Hematopoietic multipotent progenitor cell treated with erythropoietin and hydrocortisone succinate and interleukin-3 and kit ligand, for 17 days (in vitro differentiated cells): Measurements from ENCODE around the gene PEAK1.

Experiments
- DNase-seq: peaks from one replicate; pipeline ENCODE4 v3.0.0-alpha.2; 2015; ENCODE audit warnings: low spot score

Gene PEAK1

DNA sequence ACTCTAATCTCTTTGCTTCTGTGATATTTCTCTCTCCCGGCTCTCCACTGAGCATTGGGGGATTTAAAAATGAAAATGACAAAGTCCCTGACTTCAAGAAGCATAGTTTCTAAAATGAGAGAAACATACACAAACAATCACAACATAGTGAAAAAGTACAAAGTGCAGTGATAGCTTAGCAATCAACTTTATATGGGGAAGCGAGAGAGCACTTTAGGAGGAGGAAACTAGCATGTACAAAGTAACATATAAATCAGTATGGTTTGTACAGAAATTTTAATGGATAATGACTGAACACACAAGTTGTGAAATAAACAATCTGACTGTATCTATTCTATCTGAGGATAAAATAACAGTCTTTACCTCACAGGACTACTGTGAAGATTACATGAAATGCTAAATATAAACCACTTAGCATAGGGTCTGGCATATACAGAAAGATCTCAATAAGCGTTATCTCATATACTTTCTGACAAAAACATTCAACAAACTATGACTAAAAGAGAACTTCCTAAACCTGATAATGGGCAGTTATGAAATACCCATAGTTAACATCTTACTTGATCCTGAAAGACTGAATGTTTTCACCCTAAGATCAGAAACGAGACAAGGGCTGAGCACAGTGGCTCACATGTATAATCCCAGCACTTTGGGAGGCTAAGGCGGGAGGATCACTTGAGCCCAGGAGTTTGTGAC is 61.2 kb downstream of the PEAK1 start:
- no peak for DNase-seq

DNA sequence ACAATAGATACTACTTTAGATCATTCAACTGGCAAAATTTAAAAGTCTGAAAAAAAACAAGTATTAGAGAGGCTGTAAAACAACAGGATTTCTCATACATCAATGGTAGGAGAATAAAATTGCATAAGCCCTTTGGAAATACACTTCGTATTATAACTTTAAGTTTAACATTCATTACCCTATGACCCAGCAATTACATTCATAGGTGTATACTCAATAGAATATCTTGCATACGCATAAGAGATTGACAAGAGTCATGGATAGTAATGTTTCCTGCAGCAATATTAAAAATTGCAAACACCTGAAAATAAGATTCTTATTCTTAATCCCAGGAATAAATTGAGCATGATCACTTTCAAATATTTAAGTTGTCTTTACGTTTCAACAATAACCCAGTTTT is 63.6 kb downstream of the PEAK1 start:
- no peak for DNase-seq

DNA sequence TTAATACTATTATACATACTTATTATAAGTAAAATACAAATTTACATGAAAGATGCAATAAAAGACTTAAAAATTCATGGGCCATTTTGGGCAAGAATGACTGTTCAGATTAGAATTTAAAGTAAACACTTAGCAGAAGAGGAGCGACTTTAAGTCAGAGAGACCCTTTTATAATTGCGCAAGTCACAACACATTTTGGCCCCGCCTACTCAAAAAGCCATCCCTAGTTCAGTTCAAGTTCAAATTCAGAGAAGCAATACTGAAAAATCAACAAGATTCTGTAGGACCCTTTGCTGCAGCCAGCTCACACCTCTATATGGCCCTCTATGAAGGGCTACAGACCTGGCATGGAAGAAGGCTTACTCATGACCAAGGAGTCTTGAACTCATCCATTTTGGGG is 64.6 kb downstream of the PEAK1 start:
- DNase-seq = no peak

DNA sequence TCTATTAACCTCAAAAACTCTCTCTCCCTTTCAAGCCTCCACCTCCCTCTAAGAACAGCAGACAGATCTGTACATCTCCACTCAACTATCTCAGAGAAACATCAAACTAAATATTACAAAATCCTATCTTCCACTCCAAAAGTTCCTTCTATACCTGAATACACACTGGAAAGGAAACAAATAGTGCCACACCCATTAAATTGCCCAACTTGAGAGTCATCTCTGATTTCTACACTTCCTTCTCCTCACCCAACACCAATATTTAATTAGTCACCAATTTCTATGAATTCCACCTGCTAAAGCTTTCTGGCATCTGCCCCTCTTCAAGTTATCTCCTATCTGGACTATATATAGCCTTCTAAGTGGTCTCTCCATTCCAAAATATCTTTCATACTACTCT is 65.8 kb downstream of the PEAK1 start:
- no peak for DNase-seq

DNA sequence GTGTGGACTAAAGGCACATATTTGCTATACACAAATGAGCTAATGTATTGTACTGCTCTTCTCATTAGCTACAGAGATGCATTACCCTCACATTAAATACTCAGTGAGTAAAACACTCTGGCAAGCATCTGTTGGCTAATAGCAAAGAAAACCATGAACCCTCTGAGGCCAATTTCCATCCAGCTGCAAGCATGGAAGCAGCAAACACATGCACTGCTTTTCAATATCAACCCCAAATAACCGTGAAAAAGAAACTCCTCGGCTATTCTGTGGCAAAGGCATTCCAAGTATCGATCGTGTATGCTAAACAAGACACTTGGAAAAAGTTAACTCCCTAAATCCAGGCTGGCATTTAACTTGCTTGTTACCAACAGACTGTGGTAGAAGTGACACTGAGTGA is 67.0 kb downstream of the PEAK1 start:
- DNase-seq = no peak

DNA sequence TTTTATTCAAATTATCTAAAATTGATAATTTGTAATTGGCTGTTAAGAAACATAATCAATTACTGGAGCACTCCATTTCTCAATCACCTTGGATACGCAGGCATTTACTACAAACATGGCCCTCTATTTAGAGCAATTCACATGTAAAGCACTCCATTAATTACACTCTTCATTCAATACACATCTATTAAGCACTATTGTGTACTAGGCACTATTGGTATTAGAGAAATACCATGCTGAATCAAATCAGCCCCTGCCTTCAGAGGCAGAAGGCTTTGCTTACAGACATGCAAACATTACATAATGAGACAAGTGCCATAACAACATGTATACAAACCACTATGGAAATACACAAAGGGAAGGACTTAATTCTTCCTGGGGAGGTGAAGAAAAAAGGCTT is 69.1 kb downstream of the PEAK1 start:
- no peak for DNase-seq

DNA sequence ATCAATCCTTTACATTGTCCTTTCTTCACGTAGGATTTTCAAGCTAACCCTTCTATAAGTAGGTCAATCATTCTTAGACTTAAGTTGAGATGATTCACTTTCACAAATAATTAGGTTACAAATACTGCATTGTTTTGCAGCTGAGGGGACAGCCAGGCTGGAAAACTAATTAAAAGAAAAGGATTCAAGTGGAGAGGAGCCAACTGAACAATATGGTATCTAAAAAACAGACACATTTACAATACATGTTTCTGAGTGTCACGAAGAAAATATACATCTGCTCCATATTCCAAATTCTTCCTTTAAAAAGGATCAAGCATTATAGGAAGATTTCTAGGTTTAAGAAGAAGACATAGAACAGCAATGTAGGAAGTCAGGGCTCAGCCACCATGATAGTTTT is 70.2 kb downstream of the PEAK1 start:
- no peak for DNase-seq

DNA sequence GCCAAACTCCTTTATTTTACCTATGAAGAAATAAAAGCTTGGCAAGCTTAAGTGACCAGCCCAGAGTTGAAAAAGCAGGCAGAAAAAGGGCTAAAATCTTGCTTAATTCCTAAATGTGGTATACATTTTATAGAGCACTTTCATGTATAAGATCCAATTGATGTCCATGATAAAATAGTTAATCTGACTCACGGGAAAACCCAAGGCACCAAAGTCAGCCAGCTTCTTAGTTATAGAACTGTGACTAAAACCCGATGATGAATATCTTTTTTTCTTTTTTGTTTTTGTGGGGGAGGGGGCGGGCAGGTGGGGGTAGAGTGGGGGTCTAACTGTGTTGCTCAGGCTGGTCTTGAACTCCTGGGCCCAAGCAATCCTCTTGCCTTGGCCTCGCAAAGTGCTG is 71.4 kb downstream of the PEAK1 start:
- no peak for DNase-seq

DNA sequence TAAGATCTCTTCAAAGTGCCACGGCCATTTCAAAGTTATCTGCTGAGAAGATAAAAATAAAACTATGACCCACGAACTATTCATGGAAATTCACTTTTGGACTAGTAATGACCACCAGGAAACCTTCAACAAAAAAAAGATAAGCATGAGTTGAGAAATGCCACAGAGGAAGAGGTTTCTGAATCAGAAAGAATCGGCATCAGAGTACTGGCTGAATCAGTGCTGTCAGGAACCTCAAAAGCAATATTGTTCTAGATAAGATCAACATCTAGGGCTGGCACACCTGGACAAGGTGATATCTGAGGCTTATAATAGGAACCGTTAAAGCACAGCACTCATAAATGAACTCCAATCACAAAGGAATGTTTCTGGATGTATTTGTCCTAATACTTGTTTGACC is 72.7 kb downstream of the PEAK1 start:
- no peak for DNase-seq

DNA sequence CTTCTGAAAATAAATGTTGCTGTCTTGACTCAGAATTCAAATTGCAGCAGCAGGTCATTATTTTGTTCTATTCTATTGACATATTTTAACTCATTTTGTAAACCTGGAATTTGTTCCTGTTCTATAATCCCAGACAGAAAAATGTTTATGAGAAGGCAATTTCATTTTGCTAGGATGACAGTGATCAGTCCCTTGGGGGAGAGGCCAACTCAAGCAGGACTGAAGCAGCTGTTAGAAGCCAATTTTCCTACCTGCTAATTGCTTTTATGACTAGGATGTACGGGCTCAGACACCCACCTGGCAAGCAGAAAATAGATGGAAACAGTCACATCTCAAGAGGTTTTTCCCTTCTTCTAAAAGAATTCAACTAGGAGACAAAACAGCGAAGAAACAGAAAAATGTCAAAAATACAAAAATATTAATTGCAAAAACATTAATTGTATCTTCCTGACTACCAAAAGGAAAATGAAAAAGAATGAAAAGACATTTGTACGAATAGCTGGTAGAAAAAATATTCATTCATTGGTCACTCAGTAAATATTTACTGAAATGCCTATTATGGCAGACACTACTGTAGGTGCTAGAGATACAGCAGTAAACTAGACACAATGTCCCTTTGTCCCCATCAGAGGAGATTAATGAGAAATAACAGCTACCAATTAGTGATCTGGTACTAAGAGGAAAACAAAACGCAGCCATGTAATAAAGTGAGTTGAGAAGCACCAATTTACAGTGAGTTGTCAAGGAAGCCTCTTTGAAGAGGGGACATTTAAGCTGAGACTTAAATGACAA is 73.5 kb downstream of the PEAK1 start:
- no peak for DNase-seq

DNA sequence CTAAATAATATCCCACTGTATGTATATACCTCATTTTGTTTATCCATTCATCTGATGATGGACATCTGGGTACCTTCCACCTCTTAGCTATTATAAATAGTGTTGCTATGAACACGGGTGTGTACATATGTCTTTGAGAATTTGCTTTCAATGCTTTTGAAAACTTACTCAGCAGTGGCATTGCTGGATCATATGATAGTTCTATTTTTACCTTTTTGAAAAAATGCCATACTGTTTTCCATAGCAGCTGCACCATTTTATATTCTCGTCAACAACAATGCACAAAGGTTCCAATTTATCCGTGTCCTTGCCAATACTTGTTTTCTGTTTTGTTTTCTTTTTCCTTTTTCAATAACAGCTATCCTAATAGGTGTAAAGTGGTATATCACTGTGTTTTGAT is 77.1 kb downstream of the PEAK1 start:
- no peak for DNase-seq

DNA sequence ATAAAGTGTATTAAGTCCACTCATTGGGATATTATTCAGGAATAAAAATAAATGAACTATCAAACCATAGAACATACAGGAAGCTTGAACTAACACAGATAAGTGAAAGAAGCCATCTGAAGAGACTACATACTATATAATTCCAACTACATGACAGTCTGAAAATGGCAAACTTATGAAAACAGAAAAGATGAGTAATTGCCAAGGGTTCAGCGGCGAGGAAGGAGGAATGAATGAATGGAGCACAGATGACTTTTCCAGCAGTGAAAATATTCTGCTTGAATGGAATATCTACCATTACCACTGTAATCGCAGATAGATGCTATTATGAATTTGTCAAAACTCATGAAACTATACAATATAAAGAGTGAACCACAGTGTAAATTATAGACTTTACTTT is 79.7 kb downstream of the PEAK1 start:
- DNase-seq = no peak

DNA sequence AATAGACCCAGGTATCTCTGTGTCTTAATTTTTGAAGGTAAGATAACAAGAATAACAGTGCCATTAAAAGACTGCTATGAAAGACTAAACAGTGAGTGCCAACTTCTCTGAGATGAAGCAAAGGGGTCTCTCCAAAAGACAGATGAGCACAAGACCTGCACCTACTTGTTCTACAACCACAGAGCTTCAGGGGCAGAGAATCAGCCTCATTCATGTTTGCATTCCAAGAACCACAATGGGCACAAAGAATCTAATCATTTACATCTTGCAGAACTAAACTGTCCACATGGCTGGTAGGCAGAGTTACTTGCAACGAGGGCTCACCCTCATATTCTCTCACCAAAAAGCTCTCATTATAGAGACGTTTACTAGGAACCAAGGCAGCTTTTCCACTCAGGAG is 83.9 kb downstream of the PEAK1 start:
- DNase-seq = no peak

DNA sequence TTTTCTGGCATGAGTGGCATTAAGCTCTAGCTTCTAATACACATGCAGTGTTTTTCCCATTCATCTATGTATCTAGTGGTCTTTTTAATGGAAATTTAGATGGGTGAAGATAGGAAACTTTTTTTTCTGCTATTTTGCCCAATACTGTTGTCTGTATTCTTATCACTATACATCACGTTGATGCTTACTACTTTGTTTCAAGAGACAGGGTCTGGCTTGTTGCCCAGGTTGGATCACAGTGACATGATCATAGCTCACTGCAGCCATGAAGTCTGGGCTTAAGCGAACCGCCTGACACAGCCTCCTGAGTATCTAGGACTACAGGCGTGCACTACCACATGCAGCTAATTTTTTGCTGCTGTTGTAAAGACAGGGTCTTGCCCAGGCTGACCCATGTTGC is 84.6 kb downstream of the PEAK1 start:
- no peak for DNase-seq

DNA sequence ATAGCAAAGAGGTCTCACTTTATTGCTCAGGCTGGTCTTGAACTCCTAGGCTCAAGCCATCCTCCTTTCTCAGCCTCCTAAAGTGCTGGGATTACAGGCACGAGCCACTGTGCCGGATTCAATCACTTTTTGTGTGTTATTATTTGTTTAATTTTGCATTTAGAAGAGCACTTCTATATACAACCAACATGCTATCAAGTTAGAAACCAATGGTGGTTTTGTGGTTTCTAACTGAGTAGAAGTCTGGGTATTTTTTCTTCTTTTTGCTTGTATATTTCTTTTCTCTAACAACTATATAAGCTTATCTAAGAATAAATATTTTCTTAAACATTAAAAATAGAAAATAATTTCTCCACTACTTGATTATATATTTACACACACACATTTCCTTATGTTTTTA is 86.7 kb downstream of the PEAK1 start:
- no peak for DNase-seq

DNA sequence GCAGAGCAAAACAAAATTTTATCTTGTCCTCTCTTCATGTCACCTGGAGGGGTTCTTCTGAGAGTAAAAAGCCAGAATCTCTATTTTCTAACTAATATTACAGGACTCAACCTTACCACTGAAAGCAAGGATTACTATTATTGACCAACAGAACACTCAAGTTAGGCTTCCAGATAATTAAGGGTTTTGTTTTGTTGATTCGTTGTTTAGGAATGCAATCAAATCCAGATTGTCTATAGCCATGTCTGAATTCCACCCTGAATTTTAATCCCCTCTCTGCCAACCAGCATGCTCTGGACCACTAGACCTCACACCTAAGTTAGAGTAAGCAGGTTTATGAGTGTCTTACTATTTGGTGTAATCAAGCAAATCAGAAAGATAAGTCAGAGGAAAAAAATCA is 90.7 kb downstream of the PEAK1 start:
- no peak for DNase-seq

DNA sequence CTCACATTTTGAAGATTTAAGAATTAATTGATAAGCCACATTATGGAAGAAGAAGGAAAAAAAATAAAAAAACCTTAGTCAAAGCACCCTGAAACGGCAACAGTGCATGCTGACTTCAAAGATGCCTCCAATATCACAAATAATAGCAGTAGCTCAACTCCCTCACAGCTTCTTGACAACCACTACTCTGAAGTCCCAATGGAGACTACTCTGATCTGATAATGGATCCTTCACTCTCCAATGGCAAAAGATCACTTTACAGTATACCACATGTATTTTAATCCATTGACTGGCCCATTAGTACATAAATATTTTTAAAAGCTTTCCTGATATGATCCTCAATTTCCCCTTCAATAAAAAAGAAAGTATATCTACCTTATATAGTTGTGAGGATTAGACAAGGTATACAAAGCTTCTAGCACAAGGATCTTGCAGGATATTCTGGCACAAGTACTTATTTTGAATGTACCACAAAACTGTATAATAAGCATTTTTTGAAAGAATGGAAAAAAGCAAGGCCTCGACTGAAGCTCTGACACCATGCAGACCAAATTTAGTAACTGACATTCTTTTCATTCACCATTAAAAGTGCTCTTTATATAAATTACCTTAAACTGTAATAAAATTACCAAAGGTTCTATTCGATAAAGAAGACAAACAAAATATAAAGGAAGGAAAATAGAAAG is 91.9 kb downstream of the PEAK1 start:
- DNase-seq = no peak

DNA sequence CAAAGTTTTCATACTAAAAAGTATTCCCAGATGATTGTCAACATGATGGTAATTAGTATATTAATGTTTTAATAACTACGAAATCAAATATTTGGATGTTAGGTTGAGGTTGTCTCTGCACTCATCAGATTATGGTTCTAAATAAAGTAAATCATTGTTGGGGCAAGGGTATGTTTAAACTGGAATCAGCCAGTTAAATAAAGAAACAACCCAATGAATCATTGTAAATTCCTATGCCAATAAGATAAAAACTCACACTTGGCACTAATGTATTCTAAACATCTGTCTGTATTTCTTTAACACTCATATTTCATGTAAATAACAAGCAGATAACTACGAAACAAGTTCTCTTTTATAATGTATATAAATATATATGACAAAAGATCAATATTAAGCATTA is 92.7 kb downstream of the PEAK1 start:
- no peak for DNase-seq

DNA sequence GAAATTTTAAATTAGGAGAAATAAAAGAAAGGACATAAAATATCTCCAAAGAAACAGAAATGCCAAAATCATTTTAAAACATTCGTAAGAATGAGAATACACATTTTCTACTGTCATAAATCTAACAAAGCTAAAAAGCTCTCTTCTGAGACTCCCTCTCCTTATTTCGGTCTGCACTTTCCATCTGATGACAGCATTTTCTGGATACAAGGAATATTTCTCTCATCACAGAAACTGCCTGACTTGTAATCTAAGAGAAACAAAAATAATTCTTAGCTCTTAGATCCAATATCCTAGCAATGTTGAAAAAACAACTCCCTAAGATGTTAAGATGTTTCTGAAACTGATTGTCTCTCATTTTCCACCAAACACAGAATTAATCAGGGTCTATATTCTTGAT is 93.5 kb downstream of the PEAK1 start:
- no peak for DNase-seq

DNA sequence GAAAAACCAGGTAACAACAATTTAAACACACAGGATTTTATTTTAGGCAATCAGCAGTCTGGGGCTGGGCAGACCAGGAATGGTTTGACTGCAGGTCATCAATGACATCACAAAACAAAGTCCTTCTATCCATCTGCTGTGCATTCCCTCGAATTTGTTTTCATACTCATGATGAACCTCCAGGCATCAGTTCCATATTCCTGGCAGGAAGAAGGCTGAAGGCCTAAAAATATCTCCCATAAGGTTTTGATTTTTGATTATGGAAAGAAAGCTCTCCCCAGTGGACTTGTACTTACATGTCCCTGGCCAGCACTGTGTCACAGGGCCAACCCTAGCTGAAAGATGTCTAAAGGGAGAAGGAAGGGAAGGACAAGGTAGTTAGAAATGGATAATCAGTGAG is 107.4 kb downstream of the PEAK1 start:
- no peak for DNase-seq

DNA sequence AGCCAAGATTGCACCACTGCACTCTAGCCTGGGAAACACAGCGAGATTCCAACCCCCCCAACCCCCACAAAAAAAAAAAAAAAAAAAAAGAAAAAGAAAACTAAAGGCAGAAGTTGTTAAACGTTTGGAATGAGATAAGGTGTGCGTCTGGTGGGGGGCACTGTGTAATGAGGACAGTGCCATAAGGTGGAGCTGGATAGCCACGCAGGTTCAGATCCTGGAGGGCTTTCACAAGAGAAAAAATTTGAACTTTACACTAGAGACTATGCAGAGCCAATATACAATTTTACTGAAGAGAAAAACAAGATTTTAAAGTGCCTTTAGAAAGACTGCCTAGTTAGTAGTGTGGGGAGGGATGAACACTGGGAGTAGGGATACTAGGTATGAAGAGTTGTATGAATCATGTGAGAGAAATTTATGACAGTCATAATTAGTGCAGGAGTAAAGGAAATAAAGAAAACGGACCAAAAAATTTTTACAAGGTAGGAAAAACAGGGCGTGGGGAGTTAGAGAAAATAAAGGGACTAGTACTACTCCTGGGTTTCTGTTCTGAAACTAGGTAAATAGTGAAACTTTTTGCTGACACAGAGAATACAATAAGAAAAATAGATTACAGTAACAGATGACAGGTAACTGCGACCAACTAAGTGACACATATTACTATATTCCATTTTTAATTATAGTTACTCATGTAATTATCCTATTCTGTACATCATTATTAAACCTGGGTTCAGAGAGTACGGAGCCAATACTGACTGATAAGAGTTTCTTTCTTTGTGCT is 108.1 kb downstream of the PEAK1 start:
- no peak for DNase-seq

DNA sequence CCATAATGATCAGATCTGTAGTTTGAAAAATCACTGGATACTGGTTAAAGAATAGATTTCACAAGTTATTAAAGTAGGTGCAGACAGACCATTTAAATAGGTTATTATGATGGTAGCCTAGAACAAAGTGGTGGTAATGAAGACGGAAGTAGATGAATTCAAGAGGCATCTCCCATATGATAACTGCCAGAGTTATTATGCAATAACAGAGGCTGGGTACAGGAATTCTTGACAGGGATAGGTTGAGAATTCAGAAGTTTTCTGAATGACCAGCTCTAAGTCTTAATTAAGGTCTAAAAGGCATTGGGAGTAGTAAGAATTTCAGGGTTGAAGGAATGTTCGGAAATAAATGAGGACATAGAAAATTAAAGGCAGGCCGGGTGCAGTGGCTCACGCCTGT is 108.9 kb downstream of the PEAK1 start:
- no peak for DNase-seq

DNA sequence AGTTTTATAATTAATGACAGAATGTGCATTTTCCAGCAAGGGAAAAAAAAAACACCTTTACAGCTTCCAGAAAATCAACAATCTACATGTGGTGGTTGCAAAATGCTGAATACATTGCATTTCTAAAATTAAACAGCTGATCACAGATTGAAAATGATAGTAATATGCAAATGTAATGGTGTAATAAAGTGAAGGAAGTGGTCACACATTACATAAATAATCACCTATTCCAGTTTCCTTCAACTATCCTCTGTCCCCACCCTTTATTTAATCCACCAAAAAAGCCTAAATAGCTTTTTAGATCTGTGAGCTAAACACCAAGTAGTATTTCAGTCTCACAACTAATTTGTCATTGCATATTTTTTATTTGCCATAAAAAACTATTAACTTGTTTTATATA is 110.5 kb downstream of the PEAK1 start:
- no peak for DNase-seq
